Nephron (organoid): ENCODE data around the gene SARM1.

Experiments used
- H3K27ac Mint-ChIP-seq, 3 experiments: 2 replicates each; pipeline ENCODE4 v1.8.0; 2020; ENCODE audit warnings: mixed read lengths in 3 of 3, mild to moderate bottlenecking in 2 of 3, moderate library complexity in 1 of 3
- H3K27me3 Mint-ChIP-seq: 2 replicates; pipeline ENCODE4 v1.8.0; 2021; ENCODE audit warnings: low read depth, mild to moderate bottlenecking, moderate library complexity, mixed read lengths
- H3K36me3 Mint-ChIP-seq: 2 replicates; pipeline ENCODE4 v1.8.0; 2020; ENCODE audit warnings: low read depth, mixed read lengths
- H3K4me1 Mint-ChIP-seq: 2 replicates; pipeline ENCODE4 v1.8.0; 2020; ENCODE audit warnings: mixed read lengths
- H3K4me3 Mint-ChIP-seq, 3 experiments: 2 replicates each; pipeline ENCODE4 v1.8.0; 2020; ENCODE audit warnings: mild to moderate bottlenecking in 3 of 3, mixed read lengths in 3 of 3, moderate library complexity in 2 of 3
- H3K9me3 Mint-ChIP-seq: 2 replicates; pipeline ENCODE4 v1.8.0; 2020; ENCODE audit warnings: mixed read lengths
- TF ChIP-seq, protein P1 (sequence below), 3 experiments: fragments of 200-600 bp; sonication (generic); IDR thresholded peaks; one replicate each; pipeline ENCODE4 v1.5.0; 2021; ENCODE audit warnings: antibody characterized with exemption in 3 of 3; ENCODE audit not compliant: unreplicated experiment in 3 of 3

SARM1 gene

DNA sequence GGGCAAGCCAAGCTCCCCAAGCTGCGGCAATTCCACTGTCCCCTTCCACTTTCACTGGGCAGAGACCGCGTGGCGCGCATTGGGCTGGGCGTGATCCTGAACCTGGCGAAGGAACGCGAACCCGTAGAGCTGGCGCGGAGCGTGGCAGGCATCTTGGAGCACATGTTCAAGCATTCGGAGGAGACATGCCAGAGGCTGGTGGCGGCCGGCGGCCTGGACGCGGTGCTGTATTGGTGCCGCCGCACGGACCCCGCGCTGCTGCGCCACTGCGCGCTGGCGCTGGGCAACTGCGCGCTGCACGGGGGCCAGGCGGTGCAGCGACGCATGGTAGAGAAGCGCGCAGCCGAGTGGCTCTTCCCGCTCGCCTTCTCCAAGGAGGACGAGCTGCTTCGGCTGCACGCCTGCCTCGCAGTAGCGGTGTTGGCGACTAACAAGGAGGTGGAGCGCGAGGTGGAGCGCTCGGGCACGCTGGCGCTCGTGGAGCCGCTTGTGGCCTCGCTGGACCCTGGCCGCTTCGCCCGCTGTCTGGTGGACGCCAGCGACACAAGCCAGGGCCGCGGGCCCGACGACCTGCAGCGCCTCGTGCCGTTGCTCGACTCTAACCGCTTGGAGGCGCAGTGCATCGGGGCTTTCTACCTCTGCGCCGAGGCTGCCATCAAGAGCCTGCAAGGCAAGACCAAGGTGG lies 9.8 kb downstream of the SARM1 start:
- peaks cover 20% of the 10 kb centered on the region for H3K36me3 Mint-ChIP-seq
- H3K27me3 Mint-ChIP-seq = peaks cover 71% of the 10 kb centered on the region
- H3K4me1 Mint-ChIP-seq = no peaks in the 10 kb centered on the region
- no peaks in the 10 kb centered on the region for H3K9me3 Mint-ChIP-seq
- TF ChIP-seq, protein P1, sequence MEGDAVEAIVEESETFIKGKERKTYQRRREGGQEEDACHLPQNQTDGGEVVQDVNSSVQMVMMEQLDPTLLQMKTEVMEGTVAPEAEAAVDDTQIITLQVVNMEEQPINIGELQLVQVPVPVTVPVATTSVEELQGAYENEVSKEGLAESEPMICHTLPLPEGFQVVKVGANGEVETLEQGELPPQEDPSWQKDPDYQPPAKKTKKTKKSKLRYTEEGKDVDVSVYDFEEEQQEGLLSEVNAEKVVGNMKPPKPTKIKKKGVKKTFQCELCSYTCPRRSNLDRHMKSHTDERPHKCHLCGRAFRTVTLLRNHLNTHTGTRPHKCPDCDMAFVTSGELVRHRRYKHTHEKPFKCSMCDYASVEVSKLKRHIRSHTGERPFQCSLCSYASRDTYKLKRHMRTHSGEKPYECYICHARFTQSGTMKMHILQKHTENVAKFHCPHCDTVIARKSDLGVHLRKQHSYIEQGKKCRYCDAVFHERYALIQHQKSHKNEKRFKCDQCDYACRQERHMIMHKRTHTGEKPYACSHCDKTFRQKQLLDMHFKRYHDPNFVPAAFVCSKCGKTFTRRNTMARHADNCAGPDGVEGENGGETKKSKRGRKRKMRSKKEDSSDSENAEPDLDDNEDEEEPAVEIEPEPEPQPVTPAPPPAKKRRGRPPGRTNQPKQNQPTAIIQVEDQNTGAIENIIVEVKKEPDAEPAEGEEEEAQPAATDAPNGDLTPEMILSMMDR (IDR thresholded peaks at IDR 0.05; ENCODE audit: unreplicated experiment in 3 of 3) = peak in 2 of 3 experiments; percentile 26 to 37
- H3K4me3 Mint-ChIP-seq = peak overlapping the region in 2 of 3 experiments; percentile 10 to 15
- no peak overlapping the region for H3K27ac Mint-ChIP-seq

DNA sequence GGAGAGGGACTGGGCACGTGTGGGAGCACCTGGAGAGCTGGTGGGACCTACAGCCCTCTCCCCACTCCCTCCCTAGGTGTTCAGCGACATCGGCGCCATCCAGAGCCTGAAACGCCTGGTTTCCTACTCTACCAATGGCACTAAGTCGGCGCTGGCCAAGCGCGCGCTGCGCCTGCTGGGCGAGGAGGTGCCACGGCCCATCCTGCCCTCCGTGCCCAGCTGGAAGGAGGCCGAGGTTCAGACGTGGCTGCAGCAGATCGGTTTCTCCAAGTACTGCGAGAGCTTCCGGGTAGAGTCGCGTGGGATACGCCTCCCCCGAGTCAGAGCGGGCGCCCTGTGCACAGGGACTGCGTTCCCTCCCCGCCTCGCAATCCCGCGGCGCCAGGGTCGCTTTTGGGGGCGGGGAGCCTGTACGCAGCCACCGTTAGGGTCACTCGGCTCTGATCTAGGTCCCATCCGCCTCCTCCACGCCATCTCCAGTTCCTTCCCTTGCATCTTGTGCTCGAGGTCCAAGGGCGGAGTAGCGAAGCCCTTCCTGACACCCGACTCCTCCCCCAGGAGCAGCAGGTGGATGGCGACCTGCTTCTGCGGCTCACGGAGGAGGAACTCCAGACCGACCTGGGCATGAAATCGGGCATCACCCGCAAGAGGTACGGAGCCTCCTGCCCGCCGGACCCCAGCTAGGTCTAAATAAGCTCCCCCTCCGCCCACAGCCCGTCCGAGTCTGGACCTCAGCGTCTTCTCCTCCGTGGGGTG lies 13.0 kb downstream of the SARM1 start:
- peaks cover 65% of the 10 kb centered on the region for H3K27me3 Mint-ChIP-seq
- H3K36me3 Mint-ChIP-seq = peaks cover 32% of the 10 kb centered on the region
- peak overlapping the region; percentile 54 to 66 (median 63) for H3K4me3 Mint-ChIP-seq
- no peak overlapping the region for H3K27ac Mint-ChIP-seq
- H3K4me1 Mint-ChIP-seq = no peaks in the 10 kb centered on the region
- no peaks in the 10 kb centered on the region for H3K9me3 Mint-ChIP-seq
- TF ChIP-seq, protein P1 (IDR thresholded peaks at IDR 0.05; ENCODE audit: unreplicated experiment in 3 of 3) = no peak

DNA sequence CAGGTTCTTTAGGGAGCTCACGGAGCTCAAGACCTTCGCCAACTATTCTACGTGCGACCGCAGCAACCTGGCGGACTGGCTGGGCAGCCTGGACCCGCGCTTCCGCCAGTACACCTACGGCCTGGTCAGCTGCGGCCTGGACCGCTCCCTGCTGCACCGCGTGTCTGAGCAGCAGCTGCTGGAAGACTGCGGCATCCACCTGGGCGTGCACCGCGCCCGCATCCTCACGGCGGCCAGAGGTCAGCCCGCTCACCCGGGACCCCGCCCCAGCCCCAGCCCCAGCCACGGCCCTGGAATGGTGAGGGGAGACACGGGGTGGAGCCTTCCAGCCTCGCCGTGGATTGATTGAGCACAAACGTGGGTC lies 13.5 kb downstream of the SARM1 start:
- Mint-ChIP-seq H3K4me1 (no peaks in the 10 kb centered on the region), H3K36me3 (peaks cover 37% of the 10 kb centered on the region), H3K27me3 (peaks cover 60% of the 10 kb centered on the region), H3K27ac (no peak overlapping the region), H3K4me3 (peak overlapping the region; percentile 54 to 66 (median 63)), H3K9me3 (no peaks in the 10 kb centered on the region)
- TF ChIP-seq, protein P1 (IDR thresholded peaks at IDR 0.05; ENCODE audit: unreplicated experiment in 3 of 3) = no peak

DNA sequence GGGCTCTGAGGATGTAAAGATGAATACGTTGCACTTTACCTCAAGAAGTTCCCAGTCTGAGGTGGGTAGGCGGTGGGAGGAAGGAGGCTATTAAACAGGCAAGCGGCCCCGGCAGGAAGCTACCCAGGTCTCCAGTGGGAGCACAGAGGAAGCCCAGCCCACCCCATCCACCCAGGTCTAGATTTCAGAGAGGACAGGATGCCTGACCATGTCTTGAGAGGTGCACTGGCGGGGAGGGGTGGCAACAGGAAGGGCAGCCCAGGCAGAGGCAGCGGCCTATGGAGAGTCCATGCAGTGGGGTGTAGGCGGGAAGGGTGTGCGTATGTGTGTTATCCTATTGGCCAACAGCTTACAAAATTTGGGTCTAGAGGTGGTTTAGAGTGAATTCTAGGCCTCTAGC lies 13.9 kb downstream of the SARM1 start:
- H3K4me1 Mint-ChIP-seq = no peaks in the 10 kb centered on the region
- H3K9me3 Mint-ChIP-seq = no peaks in the 10 kb centered on the region
- peaks cover 37% of the 10 kb centered on the region for H3K36me3 Mint-ChIP-seq
- no peak overlapping the region for H3K27ac Mint-ChIP-seq
- peaks cover 56% of the 10 kb centered on the region for H3K27me3 Mint-ChIP-seq
- TF ChIP-seq, protein P1 (IDR thresholded peaks at IDR 0.05; ENCODE audit: unreplicated experiment in 3 of 3) = no peak
- H3K4me3 Mint-ChIP-seq = no peak overlapping the region

DNA sequence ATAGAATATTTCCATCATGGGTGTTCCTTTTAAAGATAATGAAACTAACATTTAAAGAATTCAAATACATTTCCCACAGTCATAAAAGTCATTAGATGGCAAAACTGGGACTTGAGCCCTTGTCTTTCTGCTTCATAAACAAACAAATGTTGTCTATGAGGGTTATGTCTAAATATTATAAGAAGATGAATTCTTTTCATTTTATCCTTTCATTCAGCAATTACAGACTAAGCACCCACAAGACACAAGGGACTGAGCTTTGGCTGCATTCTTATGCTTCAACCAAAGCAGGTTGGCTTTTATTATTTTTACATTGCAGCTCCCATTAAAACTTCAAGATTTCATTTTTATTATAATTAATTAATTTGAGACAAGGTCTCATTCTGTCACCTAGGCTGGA lies 14.9 kb downstream of the SARM1 start:
- H3K9me3 Mint-ChIP-seq = no peaks in the 10 kb centered on the region
- TF ChIP-seq, protein P1 (IDR thresholded peaks at IDR 0.05; ENCODE audit: unreplicated experiment in 3 of 3) = no peak
- no peak overlapping the region for H3K4me3 Mint-ChIP-seq
- no peak overlapping the region for H3K27ac Mint-ChIP-seq
- H3K4me1 Mint-ChIP-seq = no peaks in the 10 kb centered on the region
- H3K36me3 Mint-ChIP-seq = peaks cover 46% of the 10 kb centered on the region
- H3K27me3 Mint-ChIP-seq = peaks cover 47% of the 10 kb centered on the region
